Muscle of leg (tissue), 11 donors: ENCODE results near the gene FRZB. TPM values are rescaled to one million over a fixed set of nuclear protein-coding genes. Genes with fewer than 3 reads are reported as not detected.

ENCODE experiments used
- DNase-seq: peaks from one replicate; pipeline ENCODE4 v3.0.0; 2013
- H3K27ac ChIP-seq: one replicate; pipeline ENCODE4 v1.5.1; 2013; ENCODE audit warnings: mild to moderate bottlenecking, low read length, control low read depth
- H3K27me3 ChIP-seq: one replicate; pipeline ENCODE4 v1.6.1; 2013; ENCODE audit warnings: low read length; ENCODE audit not compliant: control insufficient read depth, insufficient read depth
- H3K36me3 ChIP-seq: one replicate; pipeline ENCODE4 v1.6.1; 2013; ENCODE audit warnings: low read length; ENCODE audit not compliant: control insufficient read depth, insufficient read depth
- H3K4me1 ChIP-seq: one replicate; pipeline ENCODE4 v1.6.1; 2013; ENCODE audit warnings: low read length; ENCODE audit not compliant: control insufficient read depth, insufficient read depth
- H3K4me3 ChIP-seq: one replicate; pipeline ENCODE4 v1.5.1; 2013; ENCODE audit warnings: low read length, control low read depth
- H3K9me3 ChIP-seq: replicated peaks from 2 replicates; pipeline ENCODE4 v1.6.1; 2013; ENCODE audit warnings: low read depth, low read length; ENCODE audit not compliant: control insufficient read depth
- WGBS: methylation state at CpG from one replicate; pipeline ENCODE4 v1.1.5; 2013; ENCODE audit warnings: missing lambda C conversion rate; ENCODE audit not compliant: insufficient coverage; 5-methylcytosine and 5-hydroxymethylcytosine counted together
- polyA plus RNA-seq, 8 donors: library from polyadenylated mRNA; unstranded; fragments of 120-200 nt; gene quantifications; one replicate each; pipeline versions ENCODE4 v1.2.1 to v1.2.3, GENCODE V29; 2013; ENCODE audit warnings: inconsistent platforms in 1 of 8, low replicate concordance in 1 of 8; ENCODE audit not compliant: insufficient read length in 8 of 8, insufficient read depth in 1 of 8
- total RNA-seq: library from RNA; stranded (reverse); fragments of 120-200 nt; gene quantifications from one replicate; pipeline ENCODE4 v1.2.4, GENCODE V29; 2013

Gene FRZB
- total and polyA plus RNA-seq, 9 donors: 4.5 to 25.9 (median 13.6) TPM

DNA sequence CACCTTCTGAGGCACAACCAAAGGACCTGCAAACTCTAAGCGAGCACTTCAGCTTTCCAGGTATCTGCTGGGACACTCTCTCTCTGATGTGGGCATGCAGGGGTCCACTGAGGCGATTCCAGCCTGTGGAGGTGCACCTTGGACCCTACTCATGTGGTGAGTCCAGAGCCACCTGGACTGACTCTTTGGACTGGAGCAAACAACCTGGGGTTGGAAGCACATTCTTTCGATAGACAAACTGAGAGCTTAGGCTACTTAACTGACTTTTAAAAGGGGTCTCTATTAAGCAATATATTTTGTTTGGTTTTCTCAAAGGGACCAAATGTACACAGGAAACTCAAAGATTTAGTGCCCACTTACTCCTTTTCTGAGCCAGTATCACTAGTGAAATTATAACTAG, 51.6 kb downstream of the FRZB start:
- Histone ChIP-seq H3K36me3 (no peaks in the 10 kb centered on the region), H3K4me3 (no peak overlapping the region), H3K9me3 (no peaks in the 10 kb centered on the region), H3K27ac (no peak overlapping the region), H3K4me1 (peaks cover 2% of the 10 kb centered on the region), H3K27me3 (no peaks in the 10 kb centered on the region)
- DNase-seq: no peak
- WGBS: 95% methylated on average over 2 of the region's 3 CpGs

GRCh38 chr2:182814380-182814779, 52.1 kb downstream of the FRZB start:
- no peaks in the 10 kb centered on the region for H3K27me3 ChIP-seq
- H3K9me3 ChIP-seq: no peaks in the 10 kb centered on the region
- H3K27ac ChIP-seq: no peak overlapping the region
- H3K4me1 ChIP-seq: no peaks in the 10 kb centered on the region
- no peak for DNase-seq
- no peak overlapping the region for H3K4me3 ChIP-seq
- H3K36me3 ChIP-seq: no peaks in the 10 kb centered on the region
- WGBS: 96% methylated on average over 5 of the region's 6 CpGs

- H3K4me1 ChIP-seq: no peaks in the 10 kb centered on the region
- DNase-seq: no peak
- no peak overlapping the region for H3K4me3 ChIP-seq
- no peaks in the 10 kb centered on the region for H3K27me3 ChIP-seq
- no peak overlapping the region for H3K27ac ChIP-seq
- H3K36me3 ChIP-seq: no peaks in the 10 kb centered on the region
- no CpG with 5 or more reads among the region's 3 CpGs for WGBS
- H3K9me3 ChIP-seq: no peaks in the 10 kb centered on the region
Observed at GRCh38 chr2:182810087-182810486, 56.4 kb downstream of the FRZB start.

DNA sequence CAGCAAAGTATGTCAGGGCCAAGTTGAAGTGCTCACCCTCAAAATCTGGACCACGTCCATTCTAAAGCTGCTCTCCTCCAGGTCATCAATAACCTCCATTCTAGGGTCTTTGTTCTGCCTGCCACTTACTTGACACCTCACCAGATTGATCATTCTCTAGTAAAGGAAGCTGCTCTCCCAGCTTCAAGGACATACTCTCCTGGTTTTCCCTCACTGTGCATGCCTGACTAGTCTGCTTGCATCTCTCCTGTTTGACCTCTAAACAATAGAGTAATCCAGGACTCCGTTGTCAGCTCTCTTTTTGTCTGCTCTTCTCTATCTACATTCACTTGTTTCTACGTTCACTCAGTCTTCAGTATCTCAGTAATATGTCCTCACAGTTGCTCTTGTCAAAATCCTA, 59.1 kb downstream of the FRZB start:
- no peaks in the 10 kb centered on the region for H3K9me3 ChIP-seq
- H3K36me3 ChIP-seq: no peaks in the 10 kb centered on the region
- H3K27me3 ChIP-seq: no peaks in the 10 kb centered on the region
- no peaks in the 10 kb centered on the region for H3K4me1 ChIP-seq
- no peak overlapping the region for H3K27ac ChIP-seq
- no peak for DNase-seq
- WGBS: 78% methylated on average over 3 of the region's 3 CpGs
- no peak overlapping the region for H3K4me3 ChIP-seq

- Histone ChIP-seq H3K9me3 (no peaks in the 10 kb centered on the region), H3K27me3 (no peaks in the 10 kb centered on the region), H3K4me3 (no peak overlapping the region), H3K4me1 (no peaks in the 10 kb centered on the region), H3K36me3 (no peaks in the 10 kb centered on the region), H3K27ac (no peak overlapping the region)
- WGBS: 100% methylated on average over 1 of the region's 5 CpGs
- DNase-seq: no peak
Observed at GRCh38 chr2:182804128-182804527, 62.3 kb downstream of the FRZB start.

- H3K4me3 ChIP-seq: no peak overlapping the region
- H3K4me1 ChIP-seq: no peaks in the 10 kb centered on the region
- no CpG with 5 or more reads among the region's 2 CpGs for WGBS
- DNase-seq: no peak
- no peak overlapping the region for H3K27ac ChIP-seq
- H3K9me3 ChIP-seq: no peaks in the 10 kb centered on the region
- H3K27me3 ChIP-seq: no peaks in the 10 kb centered on the region
- H3K36me3 ChIP-seq: no peaks in the 10 kb centered on the region
Observed at GRCh38 chr2:182798736-182799135, 67.7 kb downstream of the FRZB start.

- H3K4me3 ChIP-seq: no peak overlapping the region
- no peaks in the 10 kb centered on the region for H3K4me1 ChIP-seq
- no peaks in the 10 kb centered on the region for H3K36me3 ChIP-seq
- no peaks in the 10 kb centered on the region for H3K27me3 ChIP-seq
- no peak for DNase-seq
- WGBS: no CpG with 5 or more reads among the region's 2 CpGs
- H3K9me3 ChIP-seq: no peaks in the 10 kb centered on the region
- H3K27ac ChIP-seq: no peak overlapping the region
Observed at GRCh38 chr2:182792441-182792840, 74.0 kb downstream of the FRZB start.

GRCh38 chr2:182784777-182785176, 81.7 kb downstream of the FRZB start:
- no peaks in the 10 kb centered on the region for H3K9me3 ChIP-seq
- no peak overlapping the region for H3K27ac ChIP-seq
- peaks cover 2% of the 10 kb centered on the region for H3K36me3 ChIP-seq
- DNase-seq: peak; percentile 48
- WGBS: no CpG with 5 or more reads among the region's 1 CpG
- no peaks in the 10 kb centered on the region for H3K4me1 ChIP-seq
- H3K27me3 ChIP-seq: no peaks in the 10 kb centered on the region
- no peak overlapping the region for H3K4me3 ChIP-seq

GRCh38 chr2:182784058-182784706, 82.3 kb downstream of the FRZB start:
- H3K27ac ChIP-seq: no peak overlapping the region
- no CpG with 5 or more reads among the region's 4 CpGs for WGBS
- H3K9me3 ChIP-seq: no peaks in the 10 kb centered on the region
- DNase-seq: no peak
- H3K36me3 ChIP-seq: peaks cover 4% of the 10 kb centered on the region
- H3K4me1 ChIP-seq: no peaks in the 10 kb centered on the region
- no peaks in the 10 kb centered on the region for H3K27me3 ChIP-seq
- H3K4me3 ChIP-seq: no peak overlapping the region
